Astrocyte (in vitro differentiated cells and primary cell): ENCODE results near the gene MAPKBP1. TPM values are rescaled to one million over a fixed set of nuclear protein-coding genes. Genes with fewer than 3 reads are reported as not detected.

ENCODE experiments used
- DNase-seq: peaks from one replicate; pipeline ENCODE4 v3.0.0-alpha.2; 2010; ENCODE audit warnings: low read depth
- FAIRE-seq: peaks from 2 replicates; lab custom pipeline; 2011; peaks lifted over from hg19 to GRCh38; lab: Jason Lieb, UNC
- H2AFZ ChIP-seq: 2 replicates; pipeline ENCODE4 v1.6.0; 2012; ENCODE audit warnings: low read depth, low read length, inconsistent platforms
- H3K27ac ChIP-seq: 2 replicates; pipeline ENCODE4 v1.5.1; 2011; ENCODE audit warnings: low read depth, low read length, inconsistent platforms
- H3K27me3 ChIP-seq: 2 replicates; pipeline ENCODE4 v1.6.0; 2011; ENCODE audit warnings: low read length, inconsistent platforms; ENCODE audit not compliant: insufficient read depth
- H3K36me3 ChIP-seq: 2 replicates; pipeline ENCODE4 v1.5.1; 2011; ENCODE audit warnings: low read length, inconsistent platforms; ENCODE audit not compliant: insufficient read depth
- H3K4me1 ChIP-seq: 2 replicates; pipeline ENCODE4 v1.5.1; 2011; ENCODE audit warnings: low read length, inconsistent platforms; ENCODE audit not compliant: insufficient read depth
- H3K4me2 ChIP-seq: 2 replicates; pipeline ENCODE4 v1.6.0; 2012; ENCODE audit warnings: low read length, inconsistent platforms
- H3K4me3 ChIP-seq: 2 replicates; pipeline ENCODE4 v1.5.1; 2011; ENCODE audit warnings: low read depth, mild to moderate bottlenecking, low read length, inconsistent platforms; ENCODE audit not compliant: insufficient read depth
- H3K79me2 ChIP-seq: 2 replicates; pipeline ENCODE4 v1.6.0; 2012; ENCODE audit warnings: mild to moderate bottlenecking, low read length, inconsistent platforms; ENCODE audit not compliant: insufficient read depth
- H3K9ac ChIP-seq: 2 replicates; pipeline ENCODE4 v1.6.0; 2012; ENCODE audit warnings: mild to moderate bottlenecking, low read length, inconsistent platforms
- H3K9me3 ChIP-seq: 2 replicates; pipeline ENCODE4 v1.5.1; 2012; ENCODE audit warnings: low read depth, mild to moderate bottlenecking, low read length, inconsistent platforms; ENCODE audit not compliant: insufficient read depth
- H4K20me1 ChIP-seq: 2 replicates; pipeline ENCODE4 v1.6.0; 2012; ENCODE audit warnings: low read length, inconsistent platforms; ENCODE audit not compliant: insufficient read depth
- H3K27ac Mint-ChIP-seq: one replicate; pipeline ENCODE4 v1.8.0; 2021; ENCODE audit warnings: mild to moderate bottlenecking, mixed read lengths; ENCODE audit not compliant: unreplicated experiment
- H3K27me3 Mint-ChIP-seq: one replicate; pipeline ENCODE4 v1.8.0; 2021; ENCODE audit warnings: low read depth, mixed read lengths; ENCODE audit not compliant: unreplicated experiment
- H3K36me3 Mint-ChIP-seq: one replicate; pipeline ENCODE4 v1.8.0; 2021; ENCODE audit warnings: low read depth, mixed read lengths; ENCODE audit not compliant: unreplicated experiment
- H3K4me1 Mint-ChIP-seq: one replicate; pipeline ENCODE4 v1.8.0; 2021; ENCODE audit warnings: low read depth, mixed read lengths; ENCODE audit not compliant: unreplicated experiment
- H3K4me3 Mint-ChIP-seq: one replicate; pipeline ENCODE4 v1.8.0; 2021; ENCODE audit warnings: mild to moderate bottlenecking, moderate library complexity, mixed read lengths; ENCODE audit not compliant: unreplicated experiment
- H3K9me3 Mint-ChIP-seq: one replicate; pipeline ENCODE4 v1.8.0; 2021; ENCODE audit warnings: mild to moderate bottlenecking, mixed read lengths; ENCODE audit not compliant: unreplicated experiment
- CTCF ChIP-seq: IDR thresholded peaks from 2 replicates; pipeline ENCODE4 v1.5.1; 2011; ENCODE audit warnings: low read depth, mild to moderate bottlenecking, inconsistent platforms, low read length, moderate library complexity; ENCODE audit not compliant: insufficient read depth
- EZH2 ChIP-seq: IDR thresholded peaks from 2 replicates; pipeline ENCODE4 v1.6.1; 2012; ENCODE audit warnings: mild to moderate bottlenecking, low read length, inconsistent platforms; ENCODE audit not compliant: insufficient read depth
- total RNA-seq: library from RNA; stranded (reverse); gene quantifications from 2 replicates; pipeline ENCODE4 v1.2.1, GENCODE V29; 2021

The MAPKBP1 gene
- total RNA-seq, 1 donor from 2014 or later, result 30.8 TPM

GRCh38 chr15:41756198-41756597 is 18.1 kb upstream of the MAPKBP1 start:
- no peaks in the 10 kb centered on the region for H3K79me2 ChIP-seq
- H2AFZ ChIP-seq, result no peak overlapping the region
- peaks cover 7% of the 10 kb centered on the region for H3K36me3 ChIP-seq
- H3K9ac ChIP-seq, result no peak overlapping the region
- Mint-ChIP-seq H3K9me3 (no peaks in the 10 kb centered on the region), H3K27ac (no peak overlapping the region), H3K4me1 (no peaks in the 10 kb centered on the region), H3K36me3 (peaks cover 9% of the 10 kb centered on the region), H3K27me3 (no peaks in the 10 kb centered on the region), H3K4me3 (no peak overlapping the region)
- H3K27me3 ChIP-seq, result no peaks in the 10 kb centered on the region
- H3K4me3 ChIP-seq, result no peak overlapping the region
- no peaks in the 10 kb centered on the region for H4K20me1 ChIP-seq
- H3K27ac ChIP-seq, result no peak overlapping the region
- H3K9me3 ChIP-seq, result no peaks in the 10 kb centered on the region
- DNase-seq (no peak), FAIRE-seq (no peak)
- H3K4me2 ChIP-seq, result no peak overlapping the region
- TF ChIP-seq CTCF (no peak), EZH2 (no peak)
- no peaks in the 10 kb centered on the region for H3K4me1 ChIP-seq

GRCh38 chr15:41772720-41773331 is 1.5 kb upstream of the MAPKBP1 start:
- H3K4me3 Mint-ChIP-seq, result peak overlapping the region; percentile 95
- H3K4me2 ChIP-seq, result peak overlapping the region; percentile 87
- no peaks in the 10 kb centered on the region for H3K9me3 ChIP-seq
- H2AFZ ChIP-seq, result no peak overlapping the region
- H3K9ac ChIP-seq, result no peak overlapping the region
- H3K27ac Mint-ChIP-seq, result peak overlapping the region; percentile 84
- H3K36me3 Mint-ChIP-seq, result peaks cover 2% of the 10 kb centered on the region
- TF ChIP-seq CTCF (peak; percentile 80), EZH2 (no peak)
- FAIRE-seq (peak; percentile 9), DNase-seq (peak; percentile 49)
- H3K4me1 Mint-ChIP-seq, result peaks cover 25% of the 10 kb centered on the region
- no peaks in the 10 kb centered on the region for H3K9me3 Mint-ChIP-seq
- peaks cover 32% of the 10 kb centered on the region for H3K79me2 ChIP-seq
- peaks cover 46% of the 10 kb centered on the region for H3K4me1 ChIP-seq
- H3K27me3 ChIP-seq, result no peaks in the 10 kb centered on the region
- H3K4me3 ChIP-seq, result no peak overlapping the region
- peaks cover 31% of the 10 kb centered on the region for H4K20me1 ChIP-seq
- no peaks in the 10 kb centered on the region for H3K27me3 Mint-ChIP-seq
- H3K27ac ChIP-seq, result no peak overlapping the region
- H3K36me3 ChIP-seq, result peaks cover 9% of the 10 kb centered on the region

- Histone ChIP-seq H3K4me3 (peak overlapping the region; percentile 74), H3K27me3 (no peaks in the 10 kb centered on the region), H3K4me1 (peaks cover 50% of the 10 kb centered on the region), H4K20me1 (peaks cover 34% of the 10 kb centered on the region), H3K9ac (peak overlapping the region; percentile 86), H3K36me3 (peaks cover 9% of the 10 kb centered on the region), H2AFZ (no peak overlapping the region), H3K27ac (peak overlapping the region; percentile 76), H3K4me2 (peak overlapping the region; percentile 87), H3K79me2 (peaks cover 37% of the 10 kb centered on the region), H3K9me3 (no peaks in the 10 kb centered on the region)
- Mint-ChIP-seq H3K36me3 (peaks cover 2% of the 10 kb centered on the region), H3K4me3 (peak overlapping the region; percentile 95), H3K4me1 (peaks cover 30% of the 10 kb centered on the region), H3K27me3 (no peaks in the 10 kb centered on the region), H3K9me3 (no peaks in the 10 kb centered on the region), H3K27ac (peak overlapping the region; percentile 84)
- DNase-seq (no peak), FAIRE-seq (no peak)
- TF ChIP-seq EZH2 (no peak), CTCF (no peak)
Observed at GRCh38 chr15:41773332-41773728, 954 bp upstream of the MAPKBP1 start.
